Thyroid gland (tissue), 4 donors: Measurements from ENCODE around the gene TMCO1.

Experiments used
- CTCF ChIP-seq, 6 experiments: fragments of 200-600 bp in 3 of 6; fragments of 450-650 bp in 3 of 6; sonication (generic) in 3 of 6; IDR thresholded peaks; one replicate each; pipeline ENCODE4 v1.5.1; 2016 to 2019; ENCODE audit warnings: antibody characterized with exemption in 6 of 6, mild to moderate bottlenecking in 2 of 6, inconsistent platforms in 1 of 6, moderate library complexity in 1 of 6
- POLR2A ChIP-seq, 2 donors: fragments of 450-650 bp; IDR thresholded peaks; one replicate each; pipeline ENCODE4 v1.6.1; 2017; ENCODE audit warnings: antibody characterized with exemption in 2 of 2, mild to moderate bottlenecking in 2 of 2, moderate library complexity in 1 of 2

- TF ChIP-seq CTCF (IDR thresholded peaks at IDR 0.05) (no peak), POLR2A (IDR thresholded peaks at IDR 0.05) (no peak)
Measured at GRCh38 chr1:165807613-165808012, 38.9 kb upstream of the TMCO1 start.
